GM21723 (cell line): ENCODE results near the gene PRRT1.
"Not testable (repeated sequence)": the region's sequence is repeated elsewhere in the genome, so short reads cannot be mapped to it uniquely, and the experiment has no call there.

Source experiments
- ATAC-seq: cut with Tn5 transposase; IDR thresholded peaks from one replicate; pipeline ENCODE4 v1.9.1; 2021; ENCODE audit warnings: mild to moderate bottlenecking, moderate library complexity; ENCODE audit not compliant: unreplicated experiment

PRRT1 gene

DNA sequence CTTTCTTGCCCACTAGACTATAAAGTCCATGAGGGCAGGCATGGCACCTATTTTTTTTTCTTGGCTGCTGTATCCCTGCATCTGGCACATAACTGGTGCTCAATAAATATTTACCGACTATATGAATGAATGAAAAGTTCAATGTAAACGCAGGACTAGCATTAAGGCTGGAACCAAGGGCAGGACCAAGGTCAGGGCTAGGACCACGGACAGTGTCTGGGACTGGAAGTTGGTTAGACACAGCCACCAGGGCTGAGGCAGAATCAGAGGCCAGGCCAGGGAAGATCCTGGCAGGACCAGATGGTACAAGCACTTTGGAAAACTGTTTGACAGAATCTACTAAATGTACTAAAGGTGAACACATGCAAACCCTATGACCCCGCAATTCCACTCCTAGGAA, 46.3 kb downstream of the PRRT1 start:
- ATAC-seq, result no peak

DNA sequence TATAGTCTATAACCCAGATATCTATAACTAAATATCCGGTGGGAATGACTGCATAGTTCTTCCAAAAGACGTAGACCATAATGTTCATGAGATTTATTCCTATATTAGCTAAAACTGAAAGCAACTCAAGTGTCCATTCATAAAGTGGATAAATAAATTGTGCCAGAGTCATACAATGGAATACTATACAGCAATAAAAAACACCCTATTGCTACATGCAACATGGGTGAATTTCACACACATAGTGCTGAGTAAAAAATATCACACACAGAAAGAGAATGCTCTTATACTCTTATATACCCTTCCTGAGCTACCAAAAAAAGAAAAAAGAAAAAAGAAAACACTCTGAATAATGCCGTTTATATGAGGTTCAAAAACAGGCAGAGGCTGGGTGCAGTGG, 49.5 kb downstream of the PRRT1 start:
- no peak for ATAC-seq

DNA sequence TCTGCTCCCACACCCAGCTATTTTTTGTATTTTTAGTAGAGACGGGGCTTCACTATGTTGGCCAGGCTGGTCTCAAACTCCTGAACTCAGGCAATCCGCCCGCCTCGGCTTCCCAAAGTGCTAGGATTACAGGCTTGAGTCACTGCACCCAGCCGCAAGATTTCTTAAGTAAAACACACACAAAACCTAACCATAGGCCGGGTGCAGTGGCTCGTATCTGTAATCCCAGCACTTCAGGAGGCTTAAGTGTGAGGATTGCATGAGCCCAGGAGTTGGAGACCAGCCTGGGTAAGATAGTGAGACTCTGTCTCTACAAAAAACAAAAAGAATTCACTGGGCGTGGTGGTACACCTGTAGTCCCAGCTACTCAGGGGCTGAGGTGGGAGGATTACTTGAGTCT, 51.5 kb downstream of the PRRT1 start:
- not testable (repeated sequence) for ATAC-seq
